Erythroblast (primary cell): Measurements from ENCODE around the gene AK3.

Experiments used
- DNase-seq, 2 experiments: peaks; one replicate each; lab custom pipeline; 2025; lab: John Stamatoyannopoulos, UW
- GATA1 ChIP-seq: IDR thresholded peaks from 2 replicates; pipeline ENCODE4 v1.6.1; 2011; ENCODE audit warnings: low read depth, mild to moderate bottlenecking, control low read depth, low read length, moderate library complexity
- POLR2A ChIP-seq: IDR thresholded peaks from 2 replicates; pipeline ENCODE4 v1.6.1; 2011; ENCODE audit warnings: mild to moderate bottlenecking, low read length

The AK3 gene

DNA sequence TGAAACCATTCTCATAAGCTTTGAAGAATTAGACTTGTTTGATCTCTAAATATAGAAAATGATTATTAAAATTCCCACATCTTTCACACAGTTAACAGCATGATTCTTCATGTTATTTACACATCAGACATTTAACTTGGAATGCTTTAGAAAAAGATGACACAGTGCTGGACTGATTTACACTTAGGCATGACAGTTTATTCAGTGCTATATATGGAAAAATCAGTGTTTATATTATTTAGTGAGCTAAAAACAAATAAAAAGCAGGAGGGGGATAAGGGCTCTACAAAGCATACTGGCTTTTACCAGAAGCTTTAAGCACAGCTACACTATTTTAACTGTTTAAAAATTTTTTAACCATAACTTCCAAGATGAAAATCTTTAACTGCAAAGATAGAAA is 31.6 kb downstream of the AK3 start:
- TF ChIP-seq GATA1 (no peak), POLR2A (no peak)
- DNase-seq = no peak

DNA sequence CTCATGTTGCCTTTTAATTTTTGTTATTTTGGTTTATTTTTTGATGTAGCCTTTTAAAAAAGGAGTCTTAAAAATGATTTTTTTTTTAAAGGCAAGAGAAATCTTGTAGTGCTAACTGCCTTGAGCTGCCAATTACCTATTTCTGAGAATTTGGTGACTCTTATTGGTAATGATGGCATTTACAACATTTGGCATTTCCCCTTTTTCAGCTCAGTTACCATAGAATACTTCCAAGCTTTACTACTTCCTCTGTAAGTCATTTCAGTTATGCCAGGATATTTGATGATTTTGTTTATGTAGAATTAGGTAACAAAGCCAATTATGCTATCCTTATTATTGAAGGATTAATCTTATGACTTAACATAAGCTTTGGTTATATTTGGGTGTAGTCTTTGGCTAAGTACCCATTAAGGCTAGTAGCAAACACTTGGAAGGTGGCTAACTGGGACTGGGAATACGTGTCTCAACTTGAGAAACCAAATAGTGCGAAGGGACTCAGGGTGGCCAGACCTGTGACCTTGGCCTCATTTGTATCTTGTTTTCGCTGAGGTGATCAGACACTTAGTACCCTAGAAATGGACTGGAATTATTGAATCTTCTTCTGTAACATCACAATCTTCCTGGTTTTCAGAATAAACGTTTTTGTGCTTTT is 33.9 kb downstream of the AK3 start:
- no peak for DNase-seq
- no peak for TF ChIP-seq GATA1
- no peak for TF ChIP-seq POLR2A

DNA sequence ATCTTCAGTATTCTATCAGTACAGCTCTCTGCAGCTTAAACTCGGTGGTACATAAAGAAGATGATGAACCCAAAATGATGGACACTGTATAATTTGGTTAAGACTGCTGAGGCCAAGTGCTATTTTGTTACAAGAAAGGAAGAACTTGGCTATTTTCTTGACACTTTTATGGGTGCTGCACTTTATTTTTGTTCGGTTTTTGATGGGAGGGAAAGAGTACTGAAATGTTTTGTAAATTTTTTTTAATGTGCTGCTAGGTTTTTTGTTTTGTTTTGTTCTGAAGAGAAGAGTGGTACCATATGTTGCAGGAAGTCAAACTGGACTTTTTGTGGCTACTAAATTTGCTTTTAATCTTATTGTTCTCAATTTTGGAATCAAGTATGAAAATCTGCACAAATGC is 35.0 kb downstream of the AK3 start:
- no peak for DNase-seq

DNA sequence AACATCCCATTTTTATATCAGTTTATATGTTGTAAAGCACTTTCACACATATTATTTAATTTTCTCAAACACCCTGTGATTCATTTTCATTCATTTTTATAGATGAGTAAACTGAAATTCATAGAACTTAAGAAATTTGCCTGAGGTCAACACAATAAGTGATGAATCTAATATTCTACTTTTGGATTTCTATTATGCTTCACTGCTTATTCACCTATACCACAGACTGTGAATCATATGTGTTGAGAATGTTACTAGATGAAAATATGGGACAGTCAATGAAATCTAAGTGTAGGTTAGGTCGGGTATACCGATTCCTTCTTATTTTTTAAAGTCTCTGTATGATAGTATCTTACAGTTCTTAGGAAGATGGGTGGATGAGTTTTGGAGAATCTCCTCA is 36.9 kb downstream of the AK3 start:
- no peak for DNase-seq
- TF ChIP-seq POLR2A (no peak), GATA1 (no peak)

More for the DNA sequence above, 35.0 kb downstream of the AK3 start:
- TF ChIP-seq GATA1 (no peak), POLR2A (no peak)

DNA sequence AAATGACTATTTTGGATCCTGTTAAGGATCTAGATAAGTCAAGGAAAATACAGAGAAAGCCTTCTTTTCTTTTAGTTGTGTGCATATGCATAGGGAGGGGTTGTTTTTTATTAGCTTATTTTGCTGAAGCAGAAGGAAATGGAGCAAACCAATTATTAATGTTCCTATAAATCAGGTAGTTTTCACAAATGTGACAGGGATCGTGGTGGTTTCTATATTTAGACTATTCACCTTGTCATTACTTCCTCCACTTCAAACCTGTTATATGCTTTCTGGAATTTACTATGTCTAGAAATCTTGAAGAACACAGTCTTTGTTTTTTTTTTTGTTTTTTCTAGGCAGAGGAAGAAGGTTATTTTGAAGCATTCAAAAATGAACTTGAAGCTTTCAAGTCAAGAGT is 39.5 kb downstream of the AK3 start:
- TF ChIP-seq GATA1 = no peak
- no peak for TF ChIP-seq POLR2A
- no peak for DNase-seq

DNA sequence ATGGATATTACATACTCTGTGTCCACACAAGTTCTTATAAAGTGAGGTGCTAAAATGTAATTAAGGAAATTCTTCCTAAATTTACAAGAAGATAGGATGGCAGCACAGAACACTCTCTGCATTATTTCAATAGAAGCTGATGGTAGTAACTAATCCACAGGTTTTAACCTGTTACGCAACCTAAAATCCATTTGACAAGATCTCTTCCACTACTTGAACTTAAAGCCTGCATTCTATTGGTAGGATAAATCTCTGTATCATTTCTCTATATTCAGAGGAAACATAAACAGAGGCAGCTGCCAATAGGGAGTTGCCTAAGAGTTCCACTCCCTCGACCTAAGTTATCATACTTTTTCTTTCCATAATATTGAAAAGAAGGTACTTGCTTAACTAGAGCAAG is 40.1 kb downstream of the AK3 start:
- TF ChIP-seq GATA1 (no peak), POLR2A (no peak)
- DNase-seq = peak in 1 of 2 experiments; percentile 40

DNA sequence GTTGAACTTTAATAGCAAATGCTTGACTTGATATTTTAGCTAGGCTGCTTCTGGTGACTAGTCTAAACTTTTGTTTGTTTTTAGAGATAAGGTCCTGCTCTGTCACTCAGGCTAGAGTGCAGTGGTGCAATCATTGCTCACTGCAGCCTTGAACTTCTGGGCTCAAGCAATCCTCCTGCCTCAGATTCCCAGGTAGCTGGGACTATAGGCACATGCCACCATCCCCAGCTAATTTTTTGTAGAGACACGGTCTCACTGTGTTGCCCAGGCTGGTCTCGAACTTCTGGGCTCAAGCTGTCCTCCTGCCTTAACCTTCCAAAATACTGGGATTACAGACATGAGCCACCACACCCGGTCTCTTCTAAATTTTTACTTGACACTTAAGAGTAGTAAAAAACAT is 40.9 kb downstream of the AK3 start:
- no peak for TF ChIP-seq POLR2A
- TF ChIP-seq GATA1 = no peak
- peak; percentile 68 to 80 for DNase-seq

DNA sequence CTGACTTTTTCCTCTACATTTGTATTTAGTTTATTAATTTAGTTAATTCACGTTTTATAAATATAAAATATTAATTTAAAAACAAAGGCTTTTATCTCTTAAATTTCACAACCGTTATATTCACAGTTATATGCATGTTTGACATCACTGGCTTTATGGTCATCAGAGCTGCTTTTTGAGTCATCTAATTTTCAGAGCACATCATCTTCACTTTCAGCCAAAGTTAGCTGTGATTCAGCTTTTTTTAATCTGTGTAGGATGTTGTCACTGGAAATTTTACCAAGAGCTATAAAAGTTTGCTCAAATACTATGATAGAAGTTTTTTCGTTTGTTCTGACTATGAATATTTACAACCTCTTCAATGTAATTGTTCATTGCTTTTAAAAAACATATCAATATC is 49.2 kb downstream of the AK3 start:
- peak; percentile 25 to 65 for DNase-seq

DNA sequence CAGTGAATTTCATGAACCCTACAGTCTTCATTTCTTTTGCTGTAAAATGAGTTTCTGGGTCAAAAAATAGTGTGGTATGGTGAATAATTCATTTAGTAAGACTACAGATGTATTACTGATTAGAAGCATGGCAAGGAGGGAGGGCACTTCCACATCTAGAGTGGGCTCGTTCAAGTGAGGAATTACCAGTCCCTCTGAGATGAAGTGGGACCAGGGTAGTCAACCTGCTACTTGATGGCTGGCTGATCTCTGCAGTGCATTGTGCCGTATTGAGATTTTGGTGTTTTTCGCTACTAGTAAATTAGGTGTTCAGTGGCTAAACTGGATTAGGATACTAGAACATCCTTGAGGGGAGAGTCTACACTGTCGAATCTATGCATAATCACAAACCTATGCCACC is 50.9 kb downstream of the AK3 start:
- TF ChIP-seq GATA1 = no peak
- TF ChIP-seq POLR2A = no peak
- DNase-seq = no peak

More for the DNA sequence above, 49.2 kb downstream of the AK3 start:
- TF ChIP-seq GATA1 (no peak), POLR2A (no peak)

DNA sequence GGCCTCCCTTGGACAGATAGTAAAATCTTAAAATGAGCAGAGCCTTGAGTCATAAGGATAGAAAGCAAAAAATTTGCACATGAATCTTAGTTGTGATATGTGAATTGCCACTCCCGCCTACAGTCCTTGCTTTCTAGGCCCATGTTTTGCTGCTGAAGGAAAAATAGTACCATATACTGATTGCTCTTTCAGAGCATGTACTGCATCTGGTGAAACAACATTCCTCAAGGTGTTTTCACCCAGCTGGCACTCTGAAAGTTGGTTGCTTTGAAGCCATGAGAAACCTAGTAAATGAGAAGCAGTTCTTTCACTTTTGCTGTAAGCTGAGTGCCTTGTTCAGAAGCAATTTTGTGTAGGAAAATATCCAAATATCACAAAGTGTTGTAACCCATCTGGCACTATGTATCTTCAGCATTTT is 51.3 kb downstream of the AK3 start:
- DNase-seq = peak; percentile 20 to 37
- TF ChIP-seq GATA1 (no peak), POLR2A (no peak)

DNA sequence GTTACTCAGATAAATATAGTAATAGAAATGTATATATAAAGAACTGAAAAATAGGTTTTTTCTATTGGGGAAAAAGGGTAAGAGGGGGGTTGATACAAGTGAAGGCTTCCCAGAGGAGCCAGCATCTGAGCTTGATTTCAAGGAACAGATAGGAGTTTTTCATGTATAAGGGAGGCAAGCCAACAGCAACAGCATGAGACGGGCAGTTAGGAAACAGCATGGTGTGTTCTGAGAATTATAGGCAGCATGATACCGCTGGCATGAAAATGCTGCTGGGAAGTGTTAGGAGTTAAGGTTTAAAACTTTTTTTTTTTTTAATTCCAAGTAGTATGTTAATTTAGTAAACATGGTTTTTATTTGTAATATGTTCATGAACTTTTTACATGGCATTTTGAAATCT is 52.0 kb downstream of the AK3 start:
- TF ChIP-seq POLR2A = no peak
- TF ChIP-seq GATA1 = no peak
- peak; percentile 31 to 59 for DNase-seq

DNA sequence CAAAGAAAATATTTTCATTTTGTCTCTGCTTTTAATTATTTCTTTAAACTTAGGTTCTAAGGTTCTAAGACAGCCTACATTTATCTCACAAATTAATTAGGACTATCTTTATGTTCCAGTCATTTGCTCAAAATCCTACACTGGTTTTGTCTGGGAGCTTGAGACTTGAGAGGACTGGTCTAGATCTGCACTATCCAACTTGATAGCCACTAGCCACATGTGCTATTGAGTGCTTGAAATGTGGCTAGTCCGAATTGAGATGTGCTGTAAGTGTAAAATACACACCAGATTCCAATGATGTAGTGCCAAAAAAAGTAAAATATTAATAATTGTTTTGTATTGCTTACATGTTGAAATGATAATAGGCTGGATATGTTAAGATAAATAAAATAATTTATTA is 54.4 kb downstream of the AK3 start:
- no peak for TF ChIP-seq POLR2A
- TF ChIP-seq GATA1 = no peak
- DNase-seq = peak; percentile 38 to 42

DNA sequence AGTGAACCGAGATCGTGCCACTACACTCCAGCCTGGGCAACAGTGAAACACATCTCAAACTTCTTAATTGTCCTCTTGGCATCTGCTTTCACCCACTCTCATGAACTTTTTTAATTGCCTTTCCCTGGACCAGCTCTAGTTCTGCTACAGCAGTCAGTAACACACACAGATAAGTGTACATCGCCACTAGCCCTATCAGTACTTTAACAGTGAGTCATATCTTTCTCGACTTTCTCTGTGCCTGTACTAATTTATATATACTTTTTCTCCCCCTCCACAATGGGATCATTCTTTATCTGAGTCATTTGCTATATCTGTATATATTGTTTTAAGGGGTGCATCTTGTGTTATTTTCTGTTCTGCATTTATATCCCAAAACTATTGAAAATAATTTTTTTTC is 54.9 kb downstream of the AK3 start:
- TF ChIP-seq GATA1 (no peak), POLR2A (no peak)
- peak; percentile 67 to 72 for DNase-seq

DNA sequence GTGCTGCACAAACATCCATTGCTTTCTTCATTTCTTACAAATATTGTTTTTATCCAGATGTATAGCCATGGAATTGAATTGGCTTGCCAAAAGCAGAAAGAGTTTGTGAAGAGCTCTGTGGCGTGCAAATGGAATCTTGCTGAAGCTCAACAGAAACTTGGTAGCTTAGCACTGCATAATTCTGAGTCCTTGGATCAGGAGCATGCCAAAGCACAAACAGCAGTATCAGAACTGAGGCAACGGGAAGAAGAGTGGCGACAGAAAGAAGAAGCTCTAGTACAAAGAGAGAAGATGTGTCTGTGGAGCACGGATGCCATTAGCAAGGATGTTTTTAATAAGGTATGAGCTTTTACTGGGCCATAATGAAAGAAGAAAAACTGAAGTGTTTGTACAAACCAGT is 56.2 kb downstream of the AK3 start:
- DNase-seq = no peak
- no peak for TF ChIP-seq GATA1
- no peak for TF ChIP-seq POLR2A

DNA sequence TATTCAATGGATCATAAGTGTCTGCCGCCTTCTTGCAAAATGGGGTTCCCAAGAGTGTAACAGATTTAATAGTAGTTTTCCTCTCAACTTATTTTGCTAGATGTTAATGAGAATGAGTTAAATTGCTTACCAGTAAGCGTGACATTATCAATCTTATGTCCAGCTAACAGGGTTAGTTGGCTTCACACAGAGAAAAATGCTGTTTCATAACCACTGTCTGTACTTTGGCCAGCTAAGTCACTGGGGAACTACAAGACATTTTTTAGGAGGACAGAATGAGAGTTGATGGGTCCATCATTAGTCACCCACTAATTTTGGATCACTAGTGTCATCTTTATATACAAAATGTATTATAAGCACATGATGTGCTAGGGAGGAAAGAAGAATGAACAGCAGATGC is 60.3 kb downstream of the AK3 start:
- peak; percentile 65 to 82 for DNase-seq
- TF ChIP-seq GATA1 = no peak
- no peak for TF ChIP-seq POLR2A
